HG03457 (cell line): ENCODE results near the gene HDAC4.

Experiments used
- ATAC-seq: cut with Tn5 transposase; IDR thresholded peaks from one replicate; pipeline ENCODE4 v1.9.1; 2021; ENCODE audit warnings: moderate number of reproducible peaks; ENCODE audit not compliant: unreplicated experiment

HDAC4 gene

GRCh38 chr2:239385096-239386000 is 15.5 kb downstream of the HDAC4 start:
- ATAC-seq, result no peak

- no peak for ATAC-seq
These were observed 17.1 kb downstream of the HDAC4 start for GRCh38 chr2:239383759-239384156.

GRCh38 chr2:239383036-239383758 is 17.6 kb downstream of the HDAC4 start:
- ATAC-seq, result no peak

- no peak for ATAC-seq
These were observed 18.4 kb downstream of the HDAC4 start for GRCh38 chr2:239382384-239382880.

GRCh38 chr2:239381709-239382134 is 19.1 kb downstream of the HDAC4 start:
- ATAC-seq, result peak; percentile 34

GRCh38 chr2:239380831-239381708 is 19.8 kb downstream of the HDAC4 start:
- ATAC-seq, result peak; percentile 39

GRCh38 chr2:239379641-239380170 is 21.1 kb downstream of the HDAC4 start:
- no peak for ATAC-seq

GRCh38 chr2:239378918-239379640 is 21.7 kb downstream of the HDAC4 start:
- no peak for ATAC-seq

- no peak for ATAC-seq
These were observed 22.6 kb downstream of the HDAC4 start for GRCh38 chr2:239378021-239378917.

GRCh38 chr2:239377591-239377990 is 23.2 kb downstream of the HDAC4 start:
- no peak for ATAC-seq

- ATAC-seq, result no peak
These were observed 23.8 kb downstream of the HDAC4 start for GRCh38 chr2:239376942-239377531.

- no peak for ATAC-seq
These were observed 24.5 kb downstream of the HDAC4 start for GRCh38 chr2:239376351-239376750.

GRCh38 chr2:239375278-239376061 is 25.4 kb downstream of the HDAC4 start:
- ATAC-seq, result no peak

- ATAC-seq, result no peak
These were observed 25.9 kb downstream of the HDAC4 start for GRCh38 chr2:239374896-239375277.

- ATAC-seq, result no peak
These were observed 28.0 kb downstream of the HDAC4 start for GRCh38 chr2:239372835-239373234.

- no peak for ATAC-seq
These were observed 28.8 kb downstream of the HDAC4 start for GRCh38 chr2:239371726-239372686.
